Measurements from ENCODE around the gene TRANK1.
"Not testable (repeated sequence)": the region's sequence is repeated elsewhere in the genome, so short reads cannot be mapped to it uniquely, and the experiment has no call there.

Gene TRANK1

GRCh38 chr3:36944641-36945270 is at the start of gene TRANK1:
Gene TRANK1 (minus strand): TSS chr3:36945054. CDS start chr3:36944809, 245 bp downstream.
- peak; percentile 28 to 94 (median 57) for DNase-seq
- intact Hi-C loops (cut with DNase I) = no loop called here

- DNase-seq = peak; percentile 89 to 99 (median 98)
Measured at GRCh38 chr3:36993326-36994283, 48.8 kb upstream of the TRANK1 start, which contains the start of gene MLH1. Gene MLH1 (plus strand): TSS chr3:36993518. CDS start chr3:36993548, 30 bp downstream.

GRCh38 chr3:36992806-36993325 is 48.0 kb upstream of the TRANK1 start, which contains the start of gene EPM2AIP1:
Gene EPM2AIP1 (minus strand): TSS chr3:36993131. CDS start chr3:36993077, 54 bp downstream.
- DNase-seq = peak in 8 of 10 donors; percentile 95 to 99 (median 98)
- intact Hi-C loops (cut with DNase I) = loop anchor here (5.0 kb wide), 1 partner anchor 219 kb away; no protein-coding TSS in a partner anchor

More at GRCh38 chr3:36993326-36994283, 48.8 kb upstream of the TRANK1 start, which contains the start of gene MLH1:
- intact Hi-C loops (cut with DNase I) = loop anchor here (5.0 kb wide), 1 partner anchor 219 kb away; no protein-coding TSS in a partner anchor

- DNase-seq = peak in 1 of 10 donors; percentile 15
- intact Hi-C loops (cut with DNase I) = loop anchor here (5.0 kb wide), 1 partner anchor 220 kb away; no protein-coding TSS in a partner anchor
Measured at GRCh38 chr3:36991923-36992805, 47.3 kb upstream of the TRANK1 start.

- DNase-seq = no peak
- intact Hi-C loops (cut with DNase I) = loop anchor here (5.0 kb wide), 1 partner anchor 221 kb away; no protein-coding TSS in a partner anchor
Measured at GRCh38 chr3:36991147-36991546, 46.3 kb upstream of the TRANK1 start.

GRCh38 chr3:36989568-36989967 is 44.7 kb upstream of the TRANK1 start:
- no peak for DNase-seq
- intact Hi-C loops (cut with DNase I) = no loop called here

GRCh38 chr3:36989005-36989404 is 44.2 kb upstream of the TRANK1 start:
- intact Hi-C loops (cut with DNase I) = no loop called here
- DNase-seq = no peak

- DNase-seq = no peak
- intact Hi-C loops (cut with DNase I) = no loop called here
Measured at GRCh38 chr3:36988356-36988755, 43.5 kb upstream of the TRANK1 start.

- no peak for DNase-seq
- intact Hi-C loops (cut with DNase I) = no loop called here
Measured at GRCh38 chr3:36981006-36981405, 36.2 kb upstream of the TRANK1 start.

- intact Hi-C loops (cut with DNase I) = no loop called here
- no peak for DNase-seq
Measured at GRCh38 chr3:36973139-36973538, 28.3 kb upstream of the TRANK1 start.

GRCh38 chr3:36972163-36972562 is 27.3 kb upstream of the TRANK1 start:
- no peak for DNase-seq
- intact Hi-C loops (cut with DNase I) = no loop called here

- peak in 1 of 10 donors; percentile 6 for DNase-seq
- intact Hi-C loops (cut with DNase I) = no loop called here
Measured at GRCh38 chr3:36969540-36970432, 24.9 kb upstream of the TRANK1 start.

GRCh38 chr3:36969085-36969484 is 24.2 kb upstream of the TRANK1 start:
- intact Hi-C loops (cut with DNase I) = no loop called here
- DNase-seq = no peak

GRCh38 chr3:36965440-36965839 is 20.6 kb upstream of the TRANK1 start:
- intact Hi-C loops (cut with DNase I) = no loop called here
- no peak for DNase-seq

GRCh38 chr3:36964817-36965216 is 20.0 kb upstream of the TRANK1 start:
- intact Hi-C loops (cut with DNase I) = no loop called here
- DNase-seq = no peak

- no peak for DNase-seq
- intact Hi-C loops (cut with DNase I) = no loop called here
Measured at GRCh38 chr3:36964331-36964730, 19.5 kb upstream of the TRANK1 start.

- DNase-seq; intact Hi-C loops (cut with DNase I): not testable (repeated sequence)
Measured at GRCh38 chr3:36963008-36963407, 18.2 kb upstream of the TRANK1 start.

- DNase-seq = no peak
- intact Hi-C loops (cut with DNase I) = no loop called here
Measured at GRCh38 chr3:36960502-36960901, 15.6 kb upstream of the TRANK1 start.

- no peak for DNase-seq
- intact Hi-C loops (cut with DNase I) = loop anchor here (2.0 to 5.0 kb wide), 2 partner anchors 53 to 231 kb away; no protein-coding TSS in a partner anchor
Measured at GRCh38 chr3:36959821-36960220, 15.0 kb upstream of the TRANK1 start.
